ENCODE measurements around the gene KLF6. TPM values are rescaled to one million over a fixed set of nuclear protein-coding genes. Genes with fewer than 3 reads are reported as not detected.

The KLF6 gene
- total RNA-seq, 2 experiments from 2014 or later, result 851 to 874 TPM

- DNase-seq, result no peak
- no peaks in the 10 kb centered on the region for H3K27me3 Mint-ChIP-seq
These were observed 42.3 kb upstream of the KLF6 start for GRCh38 chr10:3827266-3827665.

GRCh38 chr10:3825862-3826351 lies 40.9 kb upstream of the KLF6 start:
- DNase-seq, result no peak
- TF ChIP-seq, protein P1, sequence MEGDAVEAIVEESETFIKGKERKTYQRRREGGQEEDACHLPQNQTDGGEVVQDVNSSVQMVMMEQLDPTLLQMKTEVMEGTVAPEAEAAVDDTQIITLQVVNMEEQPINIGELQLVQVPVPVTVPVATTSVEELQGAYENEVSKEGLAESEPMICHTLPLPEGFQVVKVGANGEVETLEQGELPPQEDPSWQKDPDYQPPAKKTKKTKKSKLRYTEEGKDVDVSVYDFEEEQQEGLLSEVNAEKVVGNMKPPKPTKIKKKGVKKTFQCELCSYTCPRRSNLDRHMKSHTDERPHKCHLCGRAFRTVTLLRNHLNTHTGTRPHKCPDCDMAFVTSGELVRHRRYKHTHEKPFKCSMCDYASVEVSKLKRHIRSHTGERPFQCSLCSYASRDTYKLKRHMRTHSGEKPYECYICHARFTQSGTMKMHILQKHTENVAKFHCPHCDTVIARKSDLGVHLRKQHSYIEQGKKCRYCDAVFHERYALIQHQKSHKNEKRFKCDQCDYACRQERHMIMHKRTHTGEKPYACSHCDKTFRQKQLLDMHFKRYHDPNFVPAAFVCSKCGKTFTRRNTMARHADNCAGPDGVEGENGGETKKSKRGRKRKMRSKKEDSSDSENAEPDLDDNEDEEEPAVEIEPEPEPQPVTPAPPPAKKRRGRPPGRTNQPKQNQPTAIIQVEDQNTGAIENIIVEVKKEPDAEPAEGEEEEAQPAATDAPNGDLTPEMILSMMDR (IDR thresholded peaks at IDR 0.05), result no peak
- Mint-ChIP-seq H3K27me3 (no peaks in the 10 kb centered on the region), H3K27ac (peak overlapping the region; percentile 17), H3K4me1 (ENCODE audit: low read depth) (peaks cover 21% of the 10 kb centered on the region), H3K4me3 (no peak overlapping the region), H3K9me3 (no peaks in the 10 kb centered on the region), H3K36me3 (ENCODE audit: low read depth) (no peaks in the 10 kb centered on the region)
- CTCF ChIA-PET, result no interaction called here
- H3K4me1 ChIP-seq (ENCODE audit: insufficient read depth, low read length), result peaks cover 14% of the 10 kb centered on the region
- no peaks in the 10 kb centered on the region for H3K27me3 ChIP-seq (ENCODE audit: control insufficient read depth in 1 of 2, insufficient read depth in 2 of 2, low read length in 2 of 2)
- intact Hi-C loops (cut with DNase I, micrococcal nuclease), result loop anchor here in 1 of 2 experiments (2.0 to 5.0 kb wide), 2 partner anchors 13 to 49 kb away; no protein-coding TSS in a partner anchor
- no peak overlapping the region for H3K27ac ChIP-seq (ENCODE audit: low read depth in 1 of 2, low read length in 2 of 2)
- H3K9me3 ChIP-seq (ENCODE audit: control insufficient read depth in 1 of 2, insufficient read depth in 1 of 2, low read length in 2 of 2), result no peaks in the 10 kb centered on the region
- POLR2A ChIA-PET, result interaction anchor here (1.2 kb wide), 1 partner anchor 41 kb away, joined by 4 read pairs; the partner anchor contains the start of gene KLF6
- no peak overlapping the region for H3K4me3 ChIP-seq (ENCODE audit: low read length)
- no peak for ATAC-seq (ENCODE audit: poor library complexity)
- no peaks in the 10 kb centered on the region for H3K36me3 ChIP-seq (ENCODE audit: insufficient read depth, low read length)

More at GRCh38 chr10:3827266-3827665, 42.3 kb upstream of the KLF6 start:
- Histone ChIP-seq H3K27ac (ENCODE audit: low read depth in 1 of 2, low read length in 2 of 2) (no peak overlapping the region), H3K4me3 (ENCODE audit: low read length) (no peak overlapping the region), H3K27me3 (ENCODE audit: control insufficient read depth in 1 of 2, insufficient read depth in 2 of 2, low read length in 2 of 2) (no peaks in the 10 kb centered on the region), H3K9me3 (ENCODE audit: control insufficient read depth in 1 of 2, insufficient read depth in 1 of 2, low read length in 2 of 2) (no peaks in the 10 kb centered on the region), H3K4me1 (ENCODE audit: insufficient read depth, low read length) (peaks cover 14% of the 10 kb centered on the region), H3K36me3 (ENCODE audit: insufficient read depth, low read length) (no peaks in the 10 kb centered on the region)
- intact Hi-C loops (cut with DNase I, micrococcal nuclease), result loop anchor here in 1 of 2 experiments (2.0 to 5.0 kb wide), 2 partner anchors 14 to 50 kb away; no protein-coding TSS in a partner anchor
- Mint-ChIP-seq H3K9me3 (no peaks in the 10 kb centered on the region), H3K4me1 (ENCODE audit: low read depth) (peaks cover 21% of the 10 kb centered on the region), H3K4me3 (no peak overlapping the region), H3K36me3 (ENCODE audit: low read depth) (no peaks in the 10 kb centered on the region), H3K27ac (peak overlapping the region; percentile 85)
- ChIA-PET CTCF (no interaction called here), POLR2A (interaction anchor here (3.1 kb wide), 1 partner anchor 44 kb away, joined by 148 read pairs; the partner anchor contains the start of gene KLF6)
- ATAC-seq (ENCODE audit: poor library complexity), result no peak
- TF ChIP-seq, protein P1 (IDR thresholded peaks at IDR 0.05), result no peak

GRCh38 chr10:3825244-3825643 lies 40.2 kb upstream of the KLF6 start:
- CTCF ChIA-PET, result no interaction called here
- POLR2A ChIA-PET, result interaction anchor here (0.9 to 3.3 kb wide), 2 partner anchors 14 to 40 kb away, joined by 4 to 14 read pairs; partner anchors contain the start of gene KLF6

More at GRCh38 chr10:3825244-3825643, 40.2 kb upstream of the KLF6 start:
- H3K9me3 Mint-ChIP-seq, result no peaks in the 10 kb centered on the region
- peaks cover 18% of the 10 kb centered on the region for H3K4me1 Mint-ChIP-seq (ENCODE audit: low read depth)
- DNase-seq (no peak), ATAC-seq (ENCODE audit: poor library complexity) (no peak)
- no peak overlapping the region for H3K4me3 Mint-ChIP-seq
- Histone ChIP-seq H3K36me3 (ENCODE audit: insufficient read depth, low read length) (no peaks in the 10 kb centered on the region), H3K27me3 (ENCODE audit: control insufficient read depth in 1 of 2, insufficient read depth in 2 of 2, low read length in 2 of 2) (no peaks in the 10 kb centered on the region), H3K27ac (ENCODE audit: low read depth in 1 of 2, low read length in 2 of 2) (no peak overlapping the region), H3K4me3 (ENCODE audit: low read length) (no peak overlapping the region), H3K4me1 (ENCODE audit: insufficient read depth, low read length) (peaks cover 14% of the 10 kb centered on the region), H3K9me3 (ENCODE audit: control insufficient read depth in 1 of 2, insufficient read depth in 1 of 2, low read length in 2 of 2) (no peaks in the 10 kb centered on the region)
- TF ChIP-seq, protein P1 (IDR thresholded peaks at IDR 0.05), result no peak
- H3K27me3 Mint-ChIP-seq, result no peaks in the 10 kb centered on the region
- peak overlapping the region; percentile 29 for H3K27ac Mint-ChIP-seq
- intact Hi-C loops (cut with DNase I, micrococcal nuclease), result loop anchor here in 1 of 2 experiments (5.0 kb wide), 1 partner anchor 48 kb away; no protein-coding TSS in a partner anchor
- H3K36me3 Mint-ChIP-seq (ENCODE audit: low read depth), result no peaks in the 10 kb centered on the region

All from CD4-positive, alpha-beta T cell (primary cell).